ENCODE data around the gene AKR1C2. TPM values are rescaled to one million over a fixed set of nuclear protein-coding genes. Genes with fewer than 3 reads are reported as not detected.

AKR1C2 gene
- total RNA-seq, 2 experiments from 2014 or later, result not detected

- TF ChIP-seq EZH2phosphoT487 (IDR thresholded peaks at IDR 0.05; ENCODE audit: borderline replicate concordance, low read depth, low read length), result no peak
- no peak for DNase-seq (ENCODE audit: low spot score)
- Histone ChIP-seq H3K4me3 (ENCODE audit: low read depth, low read length, poor library complexity, severe bottlenecking) (no peak overlapping the region), H3K9me3 (ENCODE audit: low read length) (no peaks in the 10 kb centered on the region), H3K4me1 (ENCODE audit: insufficient read depth, low read length, poor library complexity, severe bottlenecking) (no peaks in the 10 kb centered on the region), H3K79me2 (ENCODE audit: insufficient read depth, low read depth, low read length) (no peaks in the 10 kb centered on the region), H3K36me3 (ENCODE audit: insufficient read depth, low read length) (no peaks in the 10 kb centered on the region), H3K27ac (ENCODE audit: low read depth, low read length, poor library complexity, severe bottlenecking) (no peak overlapping the region), H3K9me2 (ENCODE audit: insufficient read depth, low read length) (no peaks in the 10 kb centered on the region), H4K20me1 (ENCODE audit: insufficient read depth, low read length) (no peaks in the 10 kb centered on the region), H2AFZ (ENCODE audit: low read length) (no peak overlapping the region), H3K4me2 (ENCODE audit: low read length) (no peak overlapping the region)
- no TSS peak for BruUV-seq (replicated peaks)
- ChIA-PET POLR2A (no interaction called here), CTCF (ENCODE audit: unreplicated experiment) (no interaction called here)
- intact Hi-C loops (cut with micrococcal nuclease; ENCODE audit: unreplicated experiment), result no loop called here
Measured at GRCh38 chr10:5040010-5040673, 36.5 kb upstream of the AKR1C2 start.

GRCh38 chr10:5038733-5039132 lies 35.1 kb upstream of the AKR1C2 start:
- Histone ChIP-seq H3K79me2 (ENCODE audit: insufficient read depth, low read depth, low read length) (no peaks in the 10 kb centered on the region), H3K9me2 (ENCODE audit: insufficient read depth, low read length) (no peaks in the 10 kb centered on the region), H2AFZ (ENCODE audit: low read length) (no peak overlapping the region), H3K4me1 (ENCODE audit: insufficient read depth, low read length, poor library complexity, severe bottlenecking) (no peaks in the 10 kb centered on the region), H3K4me3 (ENCODE audit: low read depth, low read length, poor library complexity, severe bottlenecking) (no peak overlapping the region), H3K4me2 (ENCODE audit: low read length) (no peak overlapping the region), H3K36me3 (ENCODE audit: insufficient read depth, low read length) (no peaks in the 10 kb centered on the region), H3K9me3 (ENCODE audit: low read length) (no peaks in the 10 kb centered on the region), H4K20me1 (ENCODE audit: insufficient read depth, low read length) (no peaks in the 10 kb centered on the region), H3K27ac (ENCODE audit: low read depth, low read length, poor library complexity, severe bottlenecking) (no peak overlapping the region)
- intact Hi-C loops (cut with micrococcal nuclease; ENCODE audit: unreplicated experiment), result no loop called here
- DNase-seq (ENCODE audit: low spot score), result no peak
- TF ChIP-seq EZH2phosphoT487 (IDR thresholded peaks at IDR 0.05; ENCODE audit: borderline replicate concordance, low read depth, low read length) (no peak), CTCF (conservative IDR thresholded peaks at IDR 0.05; ENCODE audit: low read length) (no peak)
- BruUV-seq (replicated peaks), result no TSS peak
- ChIA-PET POLR2A (no interaction called here), CTCF (ENCODE audit: unreplicated experiment) (no interaction called here)

GRCh38 chr10:5038101-5038500 lies 34.4 kb upstream of the AKR1C2 start:
- no peak overlapping the region for H3K4me2 ChIP-seq (ENCODE audit: low read length)
- H2AFZ ChIP-seq (ENCODE audit: low read length), result no peak overlapping the region
- H3K9me2 ChIP-seq (ENCODE audit: insufficient read depth, low read length), result no peaks in the 10 kb centered on the region
- no peak overlapping the region for H3K27ac ChIP-seq (ENCODE audit: low read depth, low read length, poor library complexity, severe bottlenecking)
- H3K79me2 ChIP-seq (ENCODE audit: insufficient read depth, low read depth, low read length), result no peaks in the 10 kb centered on the region
- TF ChIP-seq CTCF (conservative IDR thresholded peaks at IDR 0.05; ENCODE audit: low read length) (no peak), EZH2phosphoT487 (IDR thresholded peaks at IDR 0.05; ENCODE audit: borderline replicate concordance, low read depth, low read length) (no peak)
- CTCF ChIA-PET (ENCODE audit: unreplicated experiment), result no interaction called here
- H3K9me3 ChIP-seq (ENCODE audit: low read length), result no peaks in the 10 kb centered on the region
- no TSS peak for BruUV-seq (replicated peaks)
- no peaks in the 10 kb centered on the region for H4K20me1 ChIP-seq (ENCODE audit: insufficient read depth, low read length)
- no peak for DNase-seq (ENCODE audit: low spot score)
- H3K4me3 ChIP-seq (ENCODE audit: low read depth, low read length, poor library complexity, severe bottlenecking), result no peak overlapping the region
- POLR2A ChIA-PET, result no interaction called here
- intact Hi-C loops (cut with micrococcal nuclease; ENCODE audit: unreplicated experiment), result no loop called here
- H3K4me1 ChIP-seq (ENCODE audit: insufficient read depth, low read length, poor library complexity, severe bottlenecking), result no peaks in the 10 kb centered on the region
- H3K36me3 ChIP-seq (ENCODE audit: insufficient read depth, low read length), result no peaks in the 10 kb centered on the region
